Neural cell (in vitro differentiated cells): Measurements from ENCODE around the gene PCBP4.
"Not testable (repeated sequence)": the region's sequence is repeated elsewhere in the genome, so short reads cannot be mapped to it uniquely, and the experiment has no call there.

ENCODE experiments used
- EP300 ChIP-seq: fragments of 450-650 bp; conservative IDR thresholded peaks from 2 replicates; pipeline ENCODE4 v1.6.1; 2014; ENCODE audit warnings: antibody characterized with exemption, mild to moderate bottlenecking, moderate library complexity; ENCODE audit not compliant: poor library complexity, severe bottlenecking
- EZH2 ChIP-seq: fragments of 200-600, 300-800 bp; shearing (Covaris generic), sonication (generic); IDR thresholded peaks from 2 replicates; pipeline ENCODE4 v1.6.1; 2014; ENCODE audit warnings: antibody characterized with exemption, low read length, borderline replicate concordance, mild to moderate bottlenecking; ENCODE audit not compliant: insufficient read depth, poor library complexity, severe bottlenecking
- POLR2AphosphoS5 ChIP-seq: IDR thresholded peaks from 2 replicates; pipeline ENCODE4 v1.6.1; 2012
- TAF1 ChIP-seq: IDR thresholded peaks from 2 replicates; pipeline ENCODE4 v1.6.1; 2012; ENCODE audit warnings: low read depth
- TF ChIP-seq, protein P1 (sequence below): fragments of 450-650 bp; IDR thresholded peaks from 2 replicates; pipeline ENCODE4 v1.5.1; 2014; ENCODE audit warnings: antibody characterized with exemption, mild to moderate bottlenecking, moderate library complexity; ENCODE audit not compliant: poor library complexity, severe bottlenecking

DNA sequence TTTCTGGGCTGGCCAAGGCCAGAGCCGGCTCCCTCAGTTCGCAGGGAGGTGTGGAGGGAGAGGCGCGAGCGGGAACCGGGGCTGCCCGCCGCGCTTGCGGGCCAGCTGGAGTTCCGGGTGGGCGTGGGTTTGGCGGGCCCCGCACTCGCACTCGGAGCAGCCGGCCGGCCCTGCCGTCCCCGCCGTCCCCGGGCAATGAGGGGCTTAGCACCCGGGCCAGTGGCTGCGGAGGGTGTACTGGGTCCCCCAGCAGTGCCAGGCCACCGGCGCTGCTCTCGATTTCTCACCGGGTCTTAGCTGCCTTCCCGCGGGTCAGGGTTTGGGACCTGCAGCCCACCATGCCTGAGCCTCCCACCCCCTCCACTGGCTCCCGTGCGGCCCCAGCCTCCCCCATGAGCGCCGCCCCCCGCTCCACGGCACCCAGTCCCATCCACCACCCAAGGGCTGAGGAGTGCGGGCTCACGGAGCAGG lies 23.3 kb upstream of the PCBP4 start:
- TF ChIP-seq EP300, POLR2AphosphoS5, EZH2, TAF1: not testable (repeated sequence)
- TF ChIP-seq, protein P1, sequence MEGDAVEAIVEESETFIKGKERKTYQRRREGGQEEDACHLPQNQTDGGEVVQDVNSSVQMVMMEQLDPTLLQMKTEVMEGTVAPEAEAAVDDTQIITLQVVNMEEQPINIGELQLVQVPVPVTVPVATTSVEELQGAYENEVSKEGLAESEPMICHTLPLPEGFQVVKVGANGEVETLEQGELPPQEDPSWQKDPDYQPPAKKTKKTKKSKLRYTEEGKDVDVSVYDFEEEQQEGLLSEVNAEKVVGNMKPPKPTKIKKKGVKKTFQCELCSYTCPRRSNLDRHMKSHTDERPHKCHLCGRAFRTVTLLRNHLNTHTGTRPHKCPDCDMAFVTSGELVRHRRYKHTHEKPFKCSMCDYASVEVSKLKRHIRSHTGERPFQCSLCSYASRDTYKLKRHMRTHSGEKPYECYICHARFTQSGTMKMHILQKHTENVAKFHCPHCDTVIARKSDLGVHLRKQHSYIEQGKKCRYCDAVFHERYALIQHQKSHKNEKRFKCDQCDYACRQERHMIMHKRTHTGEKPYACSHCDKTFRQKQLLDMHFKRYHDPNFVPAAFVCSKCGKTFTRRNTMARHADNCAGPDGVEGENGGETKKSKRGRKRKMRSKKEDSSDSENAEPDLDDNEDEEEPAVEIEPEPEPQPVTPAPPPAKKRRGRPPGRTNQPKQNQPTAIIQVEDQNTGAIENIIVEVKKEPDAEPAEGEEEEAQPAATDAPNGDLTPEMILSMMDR = not testable (repeated sequence)
